GM12891 (cell line): ENCODE results near the gene CSGALNACT2.

ENCODE experiments used
- POLR2A ChIP-seq: IDR thresholded peaks from 2 replicates; pipeline ENCODE4 v1.6.1; 2011; ENCODE audit warnings: low read depth, low read length, control low read depth
- POLR2AphosphoS5 ChIP-seq: IDR thresholded peaks from 2 replicates; pipeline ENCODE4 v1.6.1; 2011; ENCODE audit warnings: low read depth, low read length, control low read depth
- TAF1 ChIP-seq: IDR thresholded peaks from 2 replicates; pipeline ENCODE4 v1.6.1; 2011; ENCODE audit warnings: low read depth, low read length, control low read depth

DNA sequence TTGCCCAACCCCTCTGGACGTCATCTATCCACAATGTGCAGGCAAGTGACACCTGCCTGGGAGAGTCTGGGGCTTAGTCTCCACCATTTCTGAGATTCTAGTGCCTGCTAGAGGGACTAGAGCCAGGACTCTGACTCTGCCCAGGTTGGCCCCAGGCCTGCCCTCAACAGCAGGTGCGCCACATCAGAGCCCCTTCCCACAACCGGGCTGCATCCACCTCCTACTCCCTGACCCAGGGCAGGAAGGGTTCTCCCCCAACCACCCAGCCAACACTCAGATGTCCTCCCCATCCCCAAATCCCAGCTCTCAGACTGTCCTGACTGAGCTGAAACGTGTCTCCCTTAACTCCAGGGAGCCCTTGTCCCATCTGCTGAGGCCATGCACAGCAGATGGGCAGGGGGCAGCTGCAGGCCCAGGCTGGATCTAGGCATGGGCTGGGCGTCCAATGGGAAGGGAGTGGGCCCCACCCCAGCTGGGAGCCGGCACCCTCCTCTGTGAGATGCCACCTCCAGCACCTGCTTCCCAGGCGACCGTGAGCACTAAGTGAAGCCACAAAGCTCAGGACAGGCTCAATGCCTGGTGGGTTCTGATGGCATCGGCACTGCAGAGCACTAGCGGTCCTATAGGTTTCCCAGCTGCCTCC is 79.4 kb downstream of the CSGALNACT2 start:
- TF ChIP-seq POLR2A (no peak), TAF1 (no peak), POLR2AphosphoS5 (no peak)
